ENCODE measurements around the gene SDC3.

The SDC3 gene

GRCh38 chr1:30904962-30905335 lies 3.6 kb downstream of the SDC3 start:
- DNase-seq (ENCODE audit: low read depth): no peak

GRCh38 chr1:30904191-30904961 lies 4.2 kb downstream of the SDC3 start:
- no peak for DNase-seq (ENCODE audit: low read depth)

GRCh38 chr1:30903343-30904034 lies 5.1 kb downstream of the SDC3 start:
- DNase-seq (ENCODE audit: low read depth): no peak

GRCh38 chr1:30902593-30903290 lies 5.8 kb downstream of the SDC3 start:
- DNase-seq (ENCODE audit: low read depth): no peak

- no peak for DNase-seq (ENCODE audit: low read depth)
These were observed 6.6 kb downstream of the SDC3 start for GRCh38 chr1:30901798-30902581.

- no peak for DNase-seq (ENCODE audit: low read depth)
These were observed 7.5 kb downstream of the SDC3 start for GRCh38 chr1:30900931-30901560.

GRCh38 chr1:30900486-30900885 lies 8.1 kb downstream of the SDC3 start:
- no peak for DNase-seq (ENCODE audit: low read depth)

GRCh38 chr1:30899577-30900389 lies 8.8 kb downstream of the SDC3 start:
- no peak for DNase-seq (ENCODE audit: low read depth)

GRCh38 chr1:30898031-30898815 lies 10.3 kb downstream of the SDC3 start:
- no peak for DNase-seq (ENCODE audit: low read depth)

- no peak for DNase-seq (ENCODE audit: low read depth)
These were observed 11.7 kb downstream of the SDC3 start for GRCh38 chr1:30896905-30897304.

GRCh38 chr1:30895944-30896660 lies 12.5 kb downstream of the SDC3 start:
- no peak for DNase-seq (ENCODE audit: low read depth)

- DNase-seq (ENCODE audit: low read depth): no peak
These were observed 13.1 kb downstream of the SDC3 start for GRCh38 chr1:30895382-30895943.

- DNase-seq (ENCODE audit: low read depth): no peak
These were observed 14.0 kb downstream of the SDC3 start for GRCh38 chr1:30894508-30894973.

- no peak for DNase-seq (ENCODE audit: low read depth)
These were observed 14.6 kb downstream of the SDC3 start for GRCh38 chr1:30893776-30894507.

- no peak for DNase-seq (ENCODE audit: low read depth)
These were observed 15.9 kb downstream of the SDC3 start for GRCh38 chr1:30892671-30893073.

GRCh38 chr1:30891227-30891552 lies 17.4 kb downstream of the SDC3 start:
- no peak for DNase-seq (ENCODE audit: low read depth)

GRCh38 chr1:30890502-30891226 lies 17.9 kb downstream of the SDC3 start:
- no peak for DNase-seq (ENCODE audit: low read depth)

- DNase-seq (ENCODE audit: low read depth): no peak
These were observed 19.0 kb downstream of the SDC3 start for GRCh38 chr1:30889511-30889910.

All from ELR (cell line).